22Rv1 (cell line): ENCODE results near the gene SLC25A10.

Source experiments
- CTCF ChIP-seq: fragments of 450-650 bp; IDR thresholded peaks from 2 replicates; pipeline ENCODE4 v1.5.1; 2017; ENCODE audit warnings: mild to moderate bottlenecking
- ZFX ChIP-seq: fragments of 450-650 bp; IDR thresholded peaks from 2 replicates; pipeline ENCODE4 v1.6.1; 2017; ENCODE audit warnings: antibody characterized with exemption, borderline replicate concordance

DNA sequence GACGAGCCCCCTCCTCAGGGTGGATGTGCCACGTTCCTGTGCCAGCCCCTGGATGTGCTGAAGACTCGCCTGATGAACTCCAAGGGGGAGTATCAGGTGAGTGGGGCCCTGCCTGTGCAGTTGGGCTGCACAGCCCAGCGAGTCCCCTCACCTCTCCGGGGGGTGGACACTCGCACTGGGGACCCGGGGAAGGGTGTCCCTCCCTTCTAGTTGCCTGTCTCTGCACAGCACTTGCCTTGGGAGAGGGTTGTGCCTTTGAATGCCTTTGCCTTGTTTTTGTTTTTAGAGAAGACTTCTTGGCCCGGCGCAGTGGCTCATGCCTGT, 5.6 kb downstream of the SLC25A10 start:
- TF ChIP-seq CTCF = no peak
- no peak for TF ChIP-seq ZFX
